Thyroid gland (tissue), 4 donors: ENCODE data around the gene LILRB2.
"Not testable (repeated sequence)": the region's sequence is repeated elsewhere in the genome, so short reads cannot be mapped to it uniquely, and the experiment has no call there.

Source experiments
- POLR2A ChIP-seq, 2 donors: fragments of 450-650 bp; IDR thresholded peaks; one replicate each; pipeline ENCODE4 v1.6.1; 2017; ENCODE audit warnings: antibody characterized with exemption in 2 of 2, mild to moderate bottlenecking in 2 of 2, moderate library complexity in 1 of 2
- TF ChIP-seq, protein P1 (sequence below), 6 experiments: fragments of 200-600 bp in 3 of 6; fragments of 450-650 bp in 3 of 6; sonication (generic) in 3 of 6; IDR thresholded peaks; one replicate each; pipeline ENCODE4 v1.5.1; 2016 to 2019; ENCODE audit warnings: antibody characterized with exemption in 6 of 6, mild to moderate bottlenecking in 2 of 6, inconsistent platforms in 1 of 6, moderate library complexity in 1 of 6

DNA sequence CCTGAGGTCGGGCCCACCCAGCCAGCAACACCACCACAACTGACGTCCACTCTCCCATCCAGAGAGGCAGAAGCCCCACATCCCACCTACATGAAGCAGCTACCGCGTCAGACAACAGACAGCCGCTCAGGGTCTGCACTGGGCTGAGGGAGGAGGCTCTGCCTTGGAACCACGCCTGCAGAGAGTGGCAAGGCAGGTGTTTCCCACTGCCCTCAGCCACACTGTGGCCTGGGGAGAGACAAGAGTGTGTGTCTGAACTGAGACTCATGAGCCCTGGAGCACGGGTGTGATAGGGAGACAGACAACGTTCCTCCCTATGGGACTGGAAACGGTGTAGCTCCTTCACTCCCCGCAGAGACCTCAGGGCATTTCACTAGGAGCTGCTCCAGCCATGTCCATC is 5.4 kb upstream of the LILRB2 start:
- TF ChIP-seq, protein P1, sequence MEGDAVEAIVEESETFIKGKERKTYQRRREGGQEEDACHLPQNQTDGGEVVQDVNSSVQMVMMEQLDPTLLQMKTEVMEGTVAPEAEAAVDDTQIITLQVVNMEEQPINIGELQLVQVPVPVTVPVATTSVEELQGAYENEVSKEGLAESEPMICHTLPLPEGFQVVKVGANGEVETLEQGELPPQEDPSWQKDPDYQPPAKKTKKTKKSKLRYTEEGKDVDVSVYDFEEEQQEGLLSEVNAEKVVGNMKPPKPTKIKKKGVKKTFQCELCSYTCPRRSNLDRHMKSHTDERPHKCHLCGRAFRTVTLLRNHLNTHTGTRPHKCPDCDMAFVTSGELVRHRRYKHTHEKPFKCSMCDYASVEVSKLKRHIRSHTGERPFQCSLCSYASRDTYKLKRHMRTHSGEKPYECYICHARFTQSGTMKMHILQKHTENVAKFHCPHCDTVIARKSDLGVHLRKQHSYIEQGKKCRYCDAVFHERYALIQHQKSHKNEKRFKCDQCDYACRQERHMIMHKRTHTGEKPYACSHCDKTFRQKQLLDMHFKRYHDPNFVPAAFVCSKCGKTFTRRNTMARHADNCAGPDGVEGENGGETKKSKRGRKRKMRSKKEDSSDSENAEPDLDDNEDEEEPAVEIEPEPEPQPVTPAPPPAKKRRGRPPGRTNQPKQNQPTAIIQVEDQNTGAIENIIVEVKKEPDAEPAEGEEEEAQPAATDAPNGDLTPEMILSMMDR (IDR thresholded peaks at IDR 0.05) = not testable (repeated sequence)
- TF ChIP-seq POLR2A (IDR thresholded peaks at IDR 0.05) = not testable (repeated sequence)
